ENCODE measurements around the gene STKLD1.

The STKLD1 gene

GRCh38 chr9:133420392-133420827 lies 44.2 kb downstream of the STKLD1 start:
- DNase-seq = no peak

- no peak for DNase-seq
Observed at GRCh38 chr9:133421615-133422542, 45.7 kb downstream of the STKLD1 start, which contains the start of gene ADAMTS13. Gene ADAMTS13, plus strand, starts transcription at chr9:133422367. Its CDS starts 77 bp downstream, at chr9:133422444.

- no peak for DNase-seq
Observed at GRCh38 chr9:133423216-133423615, 47.0 kb downstream of the STKLD1 start.

GRCh38 chr9:133424187-133424586 lies 48.0 kb downstream of the STKLD1 start:
- no peak for DNase-seq

GRCh38 chr9:133425049-133425632 lies 49.0 kb downstream of the STKLD1 start:
- no peak for DNase-seq

- no peak for DNase-seq
Observed at GRCh38 chr9:133426011-133426410, 49.8 kb downstream of the STKLD1 start.

GRCh38 chr9:133427658-133428348 lies 51.6 kb downstream of the STKLD1 start:
- DNase-seq = no peak

GRCh38 chr9:133428617-133429101 lies 52.5 kb downstream of the STKLD1 start:
- no peak for DNase-seq

GRCh38 chr9:133429214-133429613 lies 53.0 kb downstream of the STKLD1 start:
- DNase-seq = no peak

GRCh38 chr9:133429641-133430161 lies 53.5 kb downstream of the STKLD1 start:
- peak; percentile 27 for DNase-seq

- DNase-seq = no peak
Observed at GRCh38 chr9:133430244-133430643, 54.1 kb downstream of the STKLD1 start.

- no peak for DNase-seq
Observed at GRCh38 chr9:133433351-133433843, 57.2 kb downstream of the STKLD1 start.

GRCh38 chr9:133436681-133437080 lies 60.5 kb downstream of the STKLD1 start:
- no peak for DNase-seq

GRCh38 chr9:133437753-133438531 lies 61.8 kb downstream of the STKLD1 start:
- no peak for DNase-seq

- DNase-seq = no peak
Observed at GRCh38 chr9:133439337-133439736, 63.2 kb downstream of the STKLD1 start.

GRCh38 chr9:133440874-133441273 lies 64.7 kb downstream of the STKLD1 start:
- no peak for DNase-seq

- no peak for DNase-seq
Observed at GRCh38 chr9:133441571-133441970, 65.4 kb downstream of the STKLD1 start.

- no peak for DNase-seq
Observed at GRCh38 chr9:133443248-133443647, 67.1 kb downstream of the STKLD1 start.

- peak; percentile 31 for DNase-seq
Observed at GRCh38 chr9:133443982-133444381, 67.8 kb downstream of the STKLD1 start.

- DNase-seq = no peak
Observed at GRCh38 chr9:133445293-133445969, 69.3 kb downstream of the STKLD1 start.

GRCh38 chr9:133448487-133448972 lies 72.4 kb downstream of the STKLD1 start:
- DNase-seq = no peak

Measured in EL (cell line).